GM12891 (cell line): ENCODE results near the gene IKZF2.

ENCODE experiments used
- POLR2A ChIP-seq: IDR thresholded peaks from 2 replicates; pipeline ENCODE4 v1.6.1; 2011; ENCODE audit warnings: low read depth, low read length, control low read depth
- TAF1 ChIP-seq: IDR thresholded peaks from 2 replicates; pipeline ENCODE4 v1.6.1; 2011; ENCODE audit warnings: low read depth, low read length, control low read depth

DNA sequence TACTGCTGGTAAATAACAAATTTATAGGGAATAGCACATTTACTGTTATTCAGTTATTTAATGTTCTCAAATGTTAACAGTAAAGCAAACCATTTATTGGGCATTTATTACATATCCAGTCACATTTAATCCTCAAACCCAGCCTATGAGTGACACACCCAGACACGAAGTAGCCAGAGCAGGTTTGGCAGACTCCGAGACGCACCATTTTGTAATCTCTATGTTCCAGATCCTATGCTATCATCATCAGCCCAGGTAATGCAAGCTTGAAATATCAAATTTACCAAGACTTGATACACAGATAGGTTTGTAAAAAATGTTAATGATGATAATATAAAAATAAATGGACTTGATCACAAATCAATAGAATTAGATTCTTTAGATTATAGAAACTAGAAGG is 131.1 kb downstream of the IKZF2 start:
- TF ChIP-seq POLR2A (no peak), TAF1 (0 out of 2 replicates have a peak, but pooled peaks have one; percentile 24)
